22Rv1 (cell line): ENCODE measurements around the gene TENM4.

Source experiments
- ZFX ChIP-seq: fragments of 450-650 bp; IDR thresholded peaks from 2 replicates; pipeline ENCODE4 v1.6.1; 2017; ENCODE audit warnings: antibody characterized with exemption, borderline replicate concordance
- TF ChIP-seq, protein P1 (sequence below): fragments of 450-650 bp; IDR thresholded peaks from 2 replicates; pipeline ENCODE4 v1.5.1; 2017; ENCODE audit warnings: mild to moderate bottlenecking

- TF ChIP-seq, protein P1, sequence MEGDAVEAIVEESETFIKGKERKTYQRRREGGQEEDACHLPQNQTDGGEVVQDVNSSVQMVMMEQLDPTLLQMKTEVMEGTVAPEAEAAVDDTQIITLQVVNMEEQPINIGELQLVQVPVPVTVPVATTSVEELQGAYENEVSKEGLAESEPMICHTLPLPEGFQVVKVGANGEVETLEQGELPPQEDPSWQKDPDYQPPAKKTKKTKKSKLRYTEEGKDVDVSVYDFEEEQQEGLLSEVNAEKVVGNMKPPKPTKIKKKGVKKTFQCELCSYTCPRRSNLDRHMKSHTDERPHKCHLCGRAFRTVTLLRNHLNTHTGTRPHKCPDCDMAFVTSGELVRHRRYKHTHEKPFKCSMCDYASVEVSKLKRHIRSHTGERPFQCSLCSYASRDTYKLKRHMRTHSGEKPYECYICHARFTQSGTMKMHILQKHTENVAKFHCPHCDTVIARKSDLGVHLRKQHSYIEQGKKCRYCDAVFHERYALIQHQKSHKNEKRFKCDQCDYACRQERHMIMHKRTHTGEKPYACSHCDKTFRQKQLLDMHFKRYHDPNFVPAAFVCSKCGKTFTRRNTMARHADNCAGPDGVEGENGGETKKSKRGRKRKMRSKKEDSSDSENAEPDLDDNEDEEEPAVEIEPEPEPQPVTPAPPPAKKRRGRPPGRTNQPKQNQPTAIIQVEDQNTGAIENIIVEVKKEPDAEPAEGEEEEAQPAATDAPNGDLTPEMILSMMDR: no peak
- no peak for TF ChIP-seq ZFX
Measured at GRCh38 chr11:79396674-79397073, 44.2 kb downstream of the TENM4 start.
